ENCODE results near the gene PDCD6IP.
"Not testable (repeated sequence)": the region's sequence is repeated elsewhere in the genome, so short reads cannot be mapped to it uniquely, and the experiment has no call there.

Gene PDCD6IP

DNA sequence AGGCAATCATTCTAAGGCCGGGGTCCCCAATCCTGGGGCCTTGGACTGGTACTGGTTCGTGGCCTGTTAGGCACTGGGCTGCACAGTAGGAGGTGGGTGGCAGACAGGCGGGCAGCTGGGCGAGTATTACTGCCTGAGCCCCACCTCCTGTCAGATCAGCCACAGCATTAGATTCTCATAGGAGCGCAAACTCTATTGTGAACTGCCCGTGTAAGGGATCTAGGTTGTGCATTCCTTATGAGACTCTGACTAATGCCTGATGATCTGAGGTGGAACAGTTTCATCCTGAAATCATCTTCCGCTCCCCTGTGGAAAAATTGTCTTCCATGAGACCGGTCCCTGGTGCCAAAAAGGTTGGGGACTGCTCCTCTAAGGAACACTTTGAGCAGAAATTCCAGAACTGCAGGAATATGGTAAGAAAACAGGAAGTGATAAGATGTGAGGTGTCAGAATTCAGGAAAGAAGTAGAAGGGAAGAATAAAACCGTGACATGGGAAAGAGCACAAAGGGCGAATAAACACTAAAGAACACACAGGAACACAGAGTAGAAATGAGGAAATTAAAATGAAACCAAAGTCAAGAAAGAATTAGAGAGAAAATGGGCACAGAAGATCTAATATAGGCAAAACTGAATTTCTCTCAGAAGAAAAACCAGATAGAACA lies 57.6 kb downstream of the PDCD6IP start:
- DNase-seq, result no peak

DNA sequence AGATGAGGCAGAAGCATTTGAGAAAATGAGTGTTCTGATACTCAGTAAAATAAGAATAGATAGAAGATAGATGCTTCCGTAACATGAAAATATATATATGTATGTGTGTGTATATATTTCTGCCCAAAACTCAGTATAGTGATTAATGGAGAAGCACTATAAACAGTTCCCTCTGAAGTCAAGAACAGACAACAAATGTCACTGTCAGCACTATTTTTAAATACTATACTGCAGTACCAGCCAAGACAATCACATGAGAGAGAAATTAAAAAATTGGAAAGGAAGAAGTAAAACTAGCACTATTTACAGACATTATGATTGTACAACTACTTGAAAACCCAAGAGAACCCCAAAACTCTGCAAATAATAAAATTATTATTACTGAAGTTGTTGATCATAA lies 59.3 kb downstream of the PDCD6IP start:
- DNase-seq, result not testable (repeated sequence)

DNA sequence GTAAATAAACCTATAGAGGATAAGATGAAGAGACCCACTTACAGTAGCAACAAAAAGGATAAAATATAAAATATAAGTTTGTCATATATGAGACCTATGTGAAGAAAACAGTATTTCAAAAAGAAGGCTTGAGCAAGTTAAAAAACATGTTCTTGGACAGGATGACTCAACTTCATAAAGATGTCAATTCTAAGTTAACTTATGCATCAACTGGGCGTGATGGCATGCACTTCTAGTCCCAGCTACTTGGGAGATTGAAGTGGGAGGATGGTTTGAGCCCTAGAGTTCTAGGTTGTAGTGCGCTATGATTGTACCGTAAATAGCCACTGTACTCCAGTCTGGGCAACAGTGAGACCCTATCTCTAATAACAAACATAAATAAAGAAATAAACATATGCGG lies 59.7 kb downstream of the PDCD6IP start:
- DNase-seq, result no peak

DNA sequence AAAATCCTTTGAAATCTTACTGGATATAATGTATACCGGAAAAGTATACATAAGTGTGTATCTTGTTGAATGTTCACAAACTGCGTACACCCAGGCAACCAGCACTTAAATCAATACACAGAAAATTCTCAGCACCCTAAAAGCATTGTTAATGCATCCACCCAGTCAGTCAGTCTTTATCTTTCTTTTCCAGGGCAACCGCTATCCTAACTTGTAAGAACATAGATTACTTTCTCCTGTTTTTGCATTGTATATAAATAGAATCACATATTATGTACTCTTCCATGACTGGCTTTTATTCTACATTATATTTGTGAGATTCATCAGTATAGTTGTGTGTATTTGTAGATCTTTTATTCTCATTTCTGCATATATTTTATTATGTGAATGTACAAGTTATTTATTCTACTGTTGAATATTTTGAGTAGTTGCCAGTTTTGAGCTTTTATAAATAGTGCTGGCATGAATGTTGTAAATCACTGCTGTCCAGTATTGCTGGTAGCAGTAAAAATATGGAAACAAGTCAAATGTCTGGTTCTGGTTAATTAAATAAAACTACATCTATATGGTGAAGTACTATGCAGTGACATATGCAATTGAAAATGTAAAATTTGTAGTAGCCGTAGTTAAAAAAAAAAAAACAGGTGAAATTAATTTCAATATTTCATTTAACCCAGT lies 62.1 kb downstream of the PDCD6IP start:
- DNase-seq, result no peak

DNA sequence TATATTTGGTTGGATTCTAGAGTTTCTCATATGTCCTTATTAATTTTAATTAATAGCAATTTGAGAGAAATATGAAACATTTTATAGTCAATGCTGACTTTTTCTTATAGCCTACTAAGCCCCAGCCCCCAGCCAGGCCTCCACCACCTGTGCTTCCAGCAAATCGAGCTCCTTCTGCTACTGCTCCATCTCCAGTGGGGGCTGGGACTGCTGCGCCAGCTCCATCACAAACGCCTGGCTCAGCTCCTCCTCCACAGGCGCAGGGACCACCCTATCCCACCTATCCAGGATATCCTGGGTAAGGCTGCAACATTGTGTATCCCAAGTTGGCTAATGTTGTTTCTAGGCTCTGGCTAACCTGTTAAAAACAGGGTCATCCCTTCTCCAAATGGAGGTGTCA lies 66.7 kb downstream of the PDCD6IP start:
- no peak for DNase-seq

DNA sequence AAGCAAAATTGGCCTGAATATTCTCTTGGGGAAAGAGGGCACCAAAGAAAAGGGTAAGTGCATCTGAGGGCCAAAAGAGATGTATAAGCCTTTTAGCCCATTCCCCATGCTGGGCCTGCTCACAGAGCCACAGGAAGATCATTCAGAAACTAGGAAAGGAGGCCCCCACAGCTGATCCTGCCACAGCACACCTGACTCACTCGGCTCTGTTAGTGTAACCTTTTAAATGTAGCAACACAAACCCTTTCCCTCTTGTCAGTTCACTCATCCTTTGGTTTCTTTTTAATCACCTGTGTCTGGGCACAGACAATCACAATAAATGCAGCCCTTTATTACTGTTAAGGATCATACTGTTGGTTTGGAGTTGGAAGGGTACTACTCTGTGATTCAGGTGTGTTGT lies 69.9 kb downstream of the PDCD6IP start:
- no peak for DNase-seq

DNA sequence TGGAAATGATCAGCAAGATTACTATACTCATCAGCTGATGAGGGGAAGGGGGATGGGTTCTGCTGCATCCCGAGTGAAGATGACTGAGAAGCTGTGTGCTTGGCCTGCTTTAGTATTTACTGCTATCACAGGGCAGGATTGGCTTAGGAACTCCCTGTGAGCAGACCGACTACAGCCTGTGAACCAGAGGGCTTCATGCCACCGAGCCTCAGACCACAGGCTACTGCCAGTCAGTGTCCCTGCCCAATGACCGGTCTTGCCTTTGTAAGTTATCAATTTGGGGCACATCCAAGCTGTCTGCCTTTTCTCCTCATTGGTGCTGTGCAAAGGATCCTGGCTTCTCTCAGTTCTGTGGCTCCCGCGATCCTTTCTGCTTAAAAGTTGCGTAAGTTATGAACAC lies 71.5 kb downstream of the PDCD6IP start:
- DNase-seq, result no peak

DNA sequence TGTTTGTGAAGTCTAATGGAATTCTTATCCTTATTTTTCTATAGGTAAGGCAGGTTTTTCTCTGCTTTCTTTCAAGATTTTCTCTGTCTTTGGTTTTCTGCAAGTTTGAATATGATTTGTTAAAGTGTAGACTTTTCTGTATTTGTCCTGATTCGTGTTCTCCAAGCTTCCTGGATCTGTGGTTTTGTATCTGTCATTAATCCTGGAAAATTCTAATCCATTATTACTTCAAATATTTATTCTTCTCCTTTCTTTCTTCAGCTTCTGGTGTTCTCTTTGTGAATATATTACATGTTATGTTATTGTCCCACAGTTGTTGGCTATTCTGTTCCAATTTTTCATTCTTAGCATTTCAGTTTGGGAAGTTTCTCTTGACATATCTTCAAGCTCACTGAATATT lies 76.4 kb downstream of the PDCD6IP start:
- no peak for DNase-seq

DNA sequence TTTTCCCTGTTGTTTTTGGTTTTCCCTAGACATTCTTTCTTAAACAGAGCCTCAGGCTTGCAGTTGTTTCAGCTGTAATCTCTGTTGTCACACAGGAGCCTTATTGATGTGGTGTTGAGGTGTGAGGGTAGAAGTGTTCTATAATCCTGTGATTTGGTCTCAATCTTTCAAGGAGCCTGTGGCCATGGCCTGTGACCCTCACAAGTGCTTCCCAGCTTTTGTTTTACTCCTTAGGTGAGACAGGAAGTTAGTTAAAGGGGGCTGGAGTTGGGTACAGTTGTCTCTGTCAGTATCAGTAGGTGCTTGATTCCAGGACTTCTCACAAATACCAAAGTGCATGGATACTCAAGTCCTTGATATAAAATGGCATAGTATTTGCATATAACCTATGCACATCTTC lies 77.2 kb downstream of the PDCD6IP start:
- no peak for DNase-seq

DNA sequence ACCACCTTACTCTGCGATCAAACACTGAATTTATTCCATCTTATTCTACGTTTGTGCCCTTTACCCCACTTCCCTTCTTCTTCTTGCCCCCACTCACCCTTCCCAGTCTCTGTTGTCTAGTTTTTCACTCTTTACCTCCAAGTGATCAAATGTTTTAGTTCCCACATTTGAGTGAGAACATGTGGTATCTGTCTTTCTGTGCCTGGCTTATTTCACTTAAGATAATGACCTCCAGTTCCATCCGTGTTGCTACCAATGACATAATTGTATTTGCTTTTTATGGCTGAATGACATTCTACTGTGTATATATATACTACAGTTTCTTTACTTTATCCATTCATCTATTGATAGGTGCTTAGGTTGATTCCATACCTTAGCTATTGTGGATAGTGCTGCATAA lies 78.8 kb downstream of the PDCD6IP start:
- DNase-seq, result peak; percentile 35

DNA sequence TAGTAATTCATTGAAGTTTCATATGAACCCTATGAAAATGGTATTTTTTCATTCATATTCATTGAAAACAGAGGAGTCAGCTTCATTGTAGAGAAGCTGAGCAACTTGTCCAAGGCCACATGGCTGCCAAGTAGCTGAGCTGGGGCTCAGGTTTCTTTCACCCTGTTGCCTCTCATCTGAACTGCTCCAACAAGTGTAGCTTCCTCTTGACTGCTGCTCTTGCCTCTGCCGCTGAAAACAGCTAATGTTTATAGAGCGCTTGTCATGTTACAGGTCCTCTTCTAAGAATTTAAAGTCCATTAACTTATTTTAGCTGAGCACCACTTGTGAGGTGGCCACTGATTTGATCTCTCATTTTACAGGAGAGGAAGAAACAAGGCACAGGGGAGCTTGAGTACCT lies 81.1 kb downstream of the PDCD6IP start:
- DNase-seq, result no peak

DNA sequence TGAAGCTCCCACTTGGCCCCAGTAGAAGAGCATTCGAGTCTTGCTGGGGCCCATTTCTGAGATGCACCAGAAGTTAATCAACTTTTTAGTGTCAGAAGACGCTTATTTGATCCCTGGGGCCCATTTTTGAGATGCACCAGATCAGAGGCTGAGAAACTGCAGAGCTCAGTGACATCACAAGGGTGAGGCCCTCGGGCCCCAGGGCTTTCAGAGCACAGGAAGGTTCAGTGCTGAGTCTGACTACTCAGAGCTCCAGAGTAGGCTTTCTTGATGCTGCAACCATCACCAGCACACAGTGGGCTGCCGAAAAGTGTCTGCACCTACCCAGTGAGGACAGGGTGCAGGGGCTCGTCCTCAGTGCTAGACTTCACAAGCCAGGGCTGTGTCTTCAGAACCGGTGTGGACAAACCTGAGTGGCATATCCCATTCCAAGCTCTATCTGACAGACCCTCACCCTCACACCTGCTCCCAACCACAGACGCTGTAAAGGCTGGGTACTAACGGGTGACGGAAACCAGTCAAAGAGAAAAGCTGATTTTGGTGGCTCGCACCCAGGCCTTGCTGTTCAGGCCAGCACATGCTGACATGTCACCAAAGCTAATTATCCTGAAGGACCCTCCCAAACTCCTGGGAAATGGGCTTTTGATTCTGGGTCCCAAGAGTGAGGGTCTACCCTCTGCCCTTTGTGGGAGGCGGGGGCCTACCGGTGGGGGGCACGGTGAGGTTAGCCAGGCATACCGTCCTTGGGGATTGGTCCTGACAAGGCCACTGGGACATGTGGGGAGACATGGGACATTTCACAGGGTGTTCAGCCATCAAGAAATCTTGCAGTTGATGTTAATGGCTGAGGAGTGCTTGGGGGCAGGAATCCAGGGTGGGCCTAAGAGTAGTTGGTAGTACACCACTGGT lies 83.0 kb downstream of the PDCD6IP start:
- no peak for DNase-seq

DNA sequence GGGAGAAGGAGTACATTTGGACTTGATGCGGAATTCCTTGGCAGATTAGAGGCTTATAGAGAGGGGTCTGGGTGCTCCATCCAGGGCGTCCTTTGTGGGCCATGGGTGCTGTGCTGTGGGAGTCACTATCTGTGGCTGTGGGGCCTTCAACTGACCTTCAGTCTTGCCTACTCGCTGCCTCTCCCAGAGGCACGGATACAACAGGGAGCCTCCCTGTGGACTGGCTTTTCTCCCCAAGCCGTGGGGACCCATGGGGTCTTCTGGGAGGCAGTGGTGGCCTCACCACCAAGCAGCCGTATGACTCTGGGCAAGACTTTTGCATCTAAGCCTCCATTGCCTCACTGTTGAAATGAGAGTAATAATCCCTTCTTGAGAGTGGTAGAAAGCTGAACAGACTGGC lies 83.9 kb downstream of the PDCD6IP start:
- no peak for DNase-seq

DNA sequence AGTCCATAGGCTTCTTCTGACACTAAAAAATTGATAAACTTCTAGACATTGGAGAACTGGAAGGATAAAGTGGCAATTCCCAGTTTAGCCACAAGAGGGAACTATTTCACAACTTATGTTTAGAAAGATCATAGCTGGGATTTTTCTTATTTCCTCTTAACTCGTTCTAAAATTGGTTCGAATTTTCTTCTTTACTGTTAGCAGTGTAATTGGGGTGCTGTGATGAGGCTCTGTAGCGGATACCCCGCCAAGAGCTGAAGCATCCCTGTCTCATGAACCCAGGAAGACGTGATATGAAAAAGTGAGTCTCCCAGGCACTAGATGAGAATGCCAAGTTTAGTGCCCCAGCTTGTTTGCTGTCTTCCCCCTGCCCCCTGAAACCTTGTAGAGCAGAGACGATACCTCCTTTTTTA lies 85.1 kb downstream of the PDCD6IP start:
- no peak for DNase-seq

DNA sequence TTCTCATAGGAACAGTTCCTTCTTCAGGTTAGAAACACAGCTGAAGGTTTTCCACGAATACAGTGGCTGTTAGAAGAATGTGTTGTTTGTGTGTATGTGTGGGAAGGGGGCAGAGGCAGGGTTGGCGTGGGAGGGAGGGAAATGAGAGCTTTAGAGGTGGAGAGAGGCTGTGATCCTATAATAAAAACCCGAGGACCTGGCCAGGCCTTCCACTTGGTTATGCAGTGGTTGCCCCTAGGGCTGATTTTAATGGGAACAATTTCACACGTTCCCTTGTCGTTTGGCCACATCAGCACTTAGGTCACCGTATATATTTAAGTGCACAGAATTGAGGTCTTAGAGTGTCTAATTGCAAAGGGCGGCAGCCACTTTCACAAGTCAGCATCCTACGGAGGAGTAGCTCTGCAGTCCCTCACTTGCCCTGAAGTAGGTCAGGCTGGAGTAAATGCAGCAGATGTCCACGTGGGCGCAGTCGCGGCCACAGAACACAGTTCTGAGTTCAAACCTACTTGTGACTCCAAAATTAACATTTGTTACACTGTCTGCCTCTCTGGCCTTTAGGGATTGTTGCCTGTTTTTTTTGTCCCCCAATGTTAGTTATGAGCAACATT lies 85.6 kb downstream of the PDCD6IP start:
- DNase-seq, result no peak

DNA sequence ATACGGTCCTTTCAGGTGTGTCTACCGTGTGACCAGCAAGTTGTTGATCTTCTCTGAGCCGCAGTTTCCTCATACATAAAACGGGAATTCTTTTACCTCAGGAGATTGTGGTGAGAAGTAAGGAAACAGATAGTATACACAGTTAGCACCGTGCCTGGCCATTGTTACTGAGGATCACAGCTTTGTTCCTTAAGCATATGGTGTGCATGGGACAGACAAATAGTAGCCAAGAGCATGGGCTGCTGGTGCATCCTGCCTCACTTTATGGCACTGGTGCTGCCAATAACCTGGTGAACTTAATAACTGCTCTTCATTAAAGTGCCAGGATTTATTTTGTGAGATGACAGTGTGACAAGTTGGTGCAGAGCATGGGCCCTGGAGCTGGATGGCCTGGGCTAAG lies 86.3 kb downstream of the PDCD6IP start:
- no peak for DNase-seq

DNA sequence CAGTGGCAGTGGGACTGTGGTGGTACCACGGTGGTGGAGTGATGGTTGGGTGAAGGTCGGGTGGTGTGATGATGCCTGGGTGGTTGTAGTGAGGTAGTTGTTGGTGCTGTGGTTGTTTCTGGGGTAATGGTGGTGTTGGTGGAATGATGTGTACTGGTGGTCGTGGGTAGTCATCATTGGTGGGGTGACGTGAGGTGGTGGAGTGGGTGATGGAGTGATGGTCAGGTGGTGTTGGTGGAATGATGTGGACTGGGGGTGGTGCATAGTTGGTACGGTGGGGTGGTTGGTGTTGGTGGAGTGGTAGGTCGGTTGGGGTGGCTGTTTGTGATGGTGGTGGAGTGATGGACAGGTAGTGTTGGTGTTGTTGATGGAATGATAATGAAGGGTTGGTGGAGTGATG lies 87.1 kb downstream of the PDCD6IP start:
- no peak for DNase-seq

DNA sequence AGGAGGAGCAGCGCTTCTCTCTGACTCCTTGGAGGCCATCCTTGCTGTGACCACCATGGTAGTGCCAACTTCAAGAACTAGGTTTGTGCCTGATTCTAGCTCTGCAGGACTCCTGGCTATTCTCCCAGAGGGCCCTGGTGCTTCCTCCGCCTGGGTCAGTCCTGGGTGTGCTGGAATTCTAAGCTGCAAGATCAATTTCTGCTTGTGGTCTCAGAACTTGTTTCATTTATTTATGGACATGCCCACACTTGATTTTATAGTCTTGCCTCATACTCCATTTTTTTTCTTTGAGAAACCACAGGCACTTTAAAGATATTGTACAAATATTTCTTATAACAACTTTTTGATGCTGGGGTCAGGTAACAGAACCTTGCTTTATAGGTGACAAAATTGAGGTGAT lies 87.6 kb downstream of the PDCD6IP start:
- no peak for DNase-seq

DNA sequence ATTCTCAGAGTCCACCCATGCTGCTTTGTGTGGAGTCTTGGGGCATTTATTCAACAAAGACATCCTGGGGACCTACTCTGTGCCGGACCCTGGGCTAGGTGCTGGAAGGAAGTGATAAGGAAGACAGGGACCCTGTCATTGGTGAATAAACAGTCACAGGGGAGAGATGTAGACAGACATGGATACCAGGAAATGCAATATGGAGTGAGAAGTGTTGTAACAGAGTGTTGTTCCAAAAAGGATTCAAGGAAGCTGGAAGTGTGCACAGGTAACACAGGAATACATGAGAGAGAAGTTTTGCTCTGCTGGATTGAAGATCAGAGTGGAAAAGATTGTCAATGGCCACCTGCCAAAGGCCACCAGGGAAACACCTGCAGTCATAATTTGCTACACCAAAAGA lies 89.0 kb downstream of the PDCD6IP start:
- no peak for DNase-seq

DNA sequence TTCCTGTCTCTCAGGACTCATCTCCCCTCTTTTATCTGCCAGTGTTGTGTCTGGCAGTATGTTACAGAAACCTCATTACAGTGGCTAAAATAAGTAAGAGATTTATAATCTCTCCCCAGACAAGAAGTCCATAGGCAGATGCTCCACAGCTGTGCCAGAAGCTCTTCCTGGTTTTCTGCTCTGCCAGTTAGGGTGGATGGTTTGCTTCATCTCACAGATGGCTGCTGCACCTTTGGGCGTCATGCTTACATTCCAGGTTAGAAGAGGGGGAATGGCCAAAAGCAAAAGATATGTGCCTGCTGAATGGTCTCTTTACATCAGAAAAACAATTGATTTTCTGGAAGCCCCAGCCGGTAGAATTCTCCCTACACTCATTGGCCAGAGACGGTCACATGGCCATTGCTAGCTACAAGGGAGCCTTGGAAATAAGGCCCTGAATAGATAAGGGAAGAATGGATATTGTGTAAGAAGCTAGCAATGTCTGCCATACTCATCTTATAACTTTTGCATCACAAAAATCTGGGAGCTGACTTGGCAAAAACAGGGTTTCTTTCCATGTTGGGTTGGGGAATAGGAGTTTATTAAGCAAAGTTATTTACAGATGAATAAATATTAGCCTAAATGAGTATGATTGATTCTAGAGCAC lies 91.1 kb downstream of the PDCD6IP start:
- no peak for DNase-seq

DNA sequence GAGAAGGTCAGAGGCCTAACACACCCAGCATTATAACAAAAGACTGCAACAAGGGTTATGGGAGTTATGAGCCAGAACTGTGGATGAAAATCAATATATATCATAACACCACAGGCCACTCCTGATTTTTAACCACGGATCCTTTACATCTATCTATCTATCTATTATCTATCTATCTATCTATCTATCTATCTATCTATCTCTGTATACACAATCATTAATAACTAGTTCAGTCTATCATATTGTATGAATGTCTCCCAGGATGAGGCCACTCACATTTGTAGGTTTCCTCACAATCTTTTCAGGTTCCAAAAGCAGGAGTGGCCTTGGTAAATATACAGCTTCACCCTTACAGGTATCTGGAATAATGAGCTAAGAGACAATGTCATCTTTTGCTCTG lies 94.2 kb downstream of the PDCD6IP start:
- DNase-seq, result no peak

DNA sequence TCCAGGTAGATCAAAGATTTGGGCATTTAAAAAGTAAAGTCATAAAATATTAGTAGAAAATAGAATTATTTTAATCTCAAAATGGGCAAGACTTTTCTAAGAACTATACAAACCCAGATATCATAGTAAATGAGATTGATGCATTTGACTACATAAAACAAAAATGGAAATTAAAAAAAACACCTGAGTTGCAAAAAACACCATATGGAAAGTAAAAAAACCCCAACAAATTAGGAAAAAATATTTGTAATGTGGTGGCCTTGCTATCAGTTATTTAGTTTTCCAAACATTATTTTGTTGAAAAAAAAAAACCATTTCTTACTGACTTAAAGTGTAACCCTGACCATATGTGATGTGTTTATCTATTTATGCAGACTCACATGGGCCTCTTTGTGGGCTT lies 97.2 kb downstream of the PDCD6IP start:
- DNase-seq, result no peak

DNA sequence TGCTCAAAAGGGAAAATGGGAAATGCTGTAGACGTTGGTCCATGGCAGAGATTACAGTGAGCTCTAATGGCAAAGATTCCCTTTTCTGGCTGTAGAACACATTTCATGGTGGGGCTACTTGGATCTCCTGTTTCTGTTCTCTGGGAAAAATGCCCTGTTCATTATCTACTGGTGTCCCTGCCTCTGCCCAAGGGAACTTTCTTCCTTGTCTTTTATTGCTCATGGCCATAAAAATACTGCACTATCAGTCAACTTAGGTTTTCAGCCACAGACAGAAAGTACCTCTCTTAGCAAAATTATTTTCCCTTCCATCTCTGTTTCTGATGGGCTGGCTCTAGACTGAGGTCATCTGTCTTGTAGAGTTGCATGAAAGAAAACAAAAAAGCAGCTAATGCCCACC lies 98.9 kb downstream of the PDCD6IP start:
- DNase-seq, result no peak

All from NCI-H1417 treated with DMSO at 0.1 percent for 48 hours (cell line).